Mesenchymal stem cell (in vitro differentiated cells and primary cell): ENCODE data around the gene MCUB.

Source experiments
- DNase-seq: peaks from one replicate; pipeline ENCODE4 v3.0.0-alpha.2; 2013
- H2AFZ ChIP-seq: one replicate; pipeline ENCODE4 v1.6.1; 2013; ENCODE audit warnings: low read depth, mild to moderate bottlenecking, control low read depth, inconsistent platforms, low read length, moderate library complexity
- H2AK5ac ChIP-seq: 2 replicates; pipeline ENCODE4 v1.6.1; 2013; ENCODE audit warnings: low read length, moderate library complexity, mild to moderate bottlenecking, inconsistent platforms; ENCODE audit not compliant: severe bottlenecking
- H2BK120ac ChIP-seq: one replicate; pipeline ENCODE4 v1.6.1; 2013; ENCODE audit warnings: low read depth, mild to moderate bottlenecking, inconsistent platforms, low read length, moderate library complexity
- H2BK12ac ChIP-seq, 2 experiments: one replicate each; pipeline ENCODE4 v1.6.1; 2013; ENCODE audit warnings: inconsistent platforms in 2 of 2, low read length in 2 of 2, mild to moderate bottlenecking in 2 of 2, moderate library complexity in 2 of 2, control low read depth in 1 of 2
- H2BK15ac ChIP-seq: one replicate; pipeline ENCODE4 v1.6.1; 2013; ENCODE audit warnings: mild to moderate bottlenecking, low read depth, inconsistent platforms; ENCODE audit not compliant: poor library complexity, severe bottlenecking
- H2BK5ac ChIP-seq: 2 replicates; pipeline ENCODE4 v1.6.1; 2013; ENCODE audit warnings: low read depth, mild to moderate bottlenecking, low read length, control low read depth, inconsistent platforms; ENCODE audit not compliant: poor library complexity, severe bottlenecking
- H3K14ac ChIP-seq, 2 experiments: one replicate each; pipeline ENCODE4 v1.6.1; 2013; ENCODE audit warnings: inconsistent platforms in 2 of 2, low read length in 2 of 2, control low read depth in 1 of 2, mild to moderate bottlenecking in 1 of 2, moderate library complexity in 1 of 2
- H3K18ac ChIP-seq, 2 experiments: one replicate each; pipeline ENCODE4 v1.6.1; 2013; ENCODE audit warnings: inconsistent platforms in 2 of 2, low read length in 2 of 2, control low read depth in 1 of 2, low read depth in 1 of 2, mild to moderate bottlenecking in 1 of 2
- H3K23ac ChIP-seq, 2 experiments: one replicate each; pipeline ENCODE4 v1.6.1; 2013; ENCODE audit warnings: inconsistent platforms in 2 of 2, low read length in 2 of 2, mild to moderate bottlenecking in 2 of 2, moderate library complexity in 2 of 2, control low read depth in 1 of 2
- H3K27ac ChIP-seq: 2 replicates; pipeline ENCODE4 v1.5.1; 2013; ENCODE audit warnings: mild to moderate bottlenecking, moderate library complexity, low read length, control low read depth, inconsistent platforms; ENCODE audit not compliant: poor library complexity, severe bottlenecking
- H3K27me3 ChIP-seq, 2 experiments: 2 replicates each; pipeline versions ENCODE4 v1.6.1 to v1.7.0; 2013; ENCODE audit warnings: low read length in 2 of 2, mild to moderate bottlenecking in 2 of 2, moderate library complexity in 2 of 2, control low read depth in 1 of 2, inconsistent platforms in 1 of 2; ENCODE audit not compliant: control insufficient read depth in 1 of 2, insufficient read depth in 1 of 2
- H3K36me3 ChIP-seq, 2 experiments: 2 replicates each; pipeline versions ENCODE4 v1.6.1 to v1.7.0; 2013; ENCODE audit warnings: low read length in 2 of 2, control low read depth in 1 of 2, inconsistent platforms in 1 of 2, low read depth in 1 of 2, mild to moderate bottlenecking in 1 of 2; ENCODE audit not compliant: insufficient read depth in 2 of 2, control insufficient read depth in 1 of 2
- H3K4ac ChIP-seq, 2 experiments: one replicate each; pipeline ENCODE4 v1.6.1; 2013; ENCODE audit warnings: inconsistent platforms in 2 of 2, low read length in 2 of 2, mild to moderate bottlenecking in 2 of 2, moderate library complexity in 2 of 2, control low read depth in 1 of 2, low read depth in 1 of 2
- H3K4me1 ChIP-seq: 2 replicates; pipeline ENCODE4 v1.6.1; 2013; ENCODE audit warnings: low read depth, low read length, control low read depth; ENCODE audit not compliant: control insufficient read depth, insufficient read depth
- H3K4me2 ChIP-seq: 2 replicates; pipeline ENCODE4 v1.6.1; 2013; ENCODE audit warnings: low read length, mild to moderate bottlenecking, inconsistent platforms; ENCODE audit not compliant: poor library complexity, severe bottlenecking
- H3K4me3 ChIP-seq, 2 experiments: 2 replicates each; pipeline versions ENCODE4 v1.5.1 to v1.7.0; 2013; ENCODE audit warnings: low read length in 2 of 2, mild to moderate bottlenecking in 2 of 2, control low read depth in 1 of 2, low read depth in 1 of 2; ENCODE audit not compliant: insufficient read depth in 1 of 2
- H3K79me1 ChIP-seq: replicated peaks from 2 replicates; pipeline ENCODE4 v1.6.1; 2013; ENCODE audit warnings: mild to moderate bottlenecking, control low read depth, low read length, inconsistent platforms; ENCODE audit not compliant: poor library complexity, severe bottlenecking
- H3K9ac ChIP-seq: 2 replicates; pipeline ENCODE4 v1.7.0; 2013; ENCODE audit warnings: mild to moderate bottlenecking, low read length, moderate library complexity
- H3K9me3 ChIP-seq: 2 replicates; pipeline ENCODE4 v1.7.0; 2013; ENCODE audit warnings: mild to moderate bottlenecking, low read length; ENCODE audit not compliant: control insufficient read depth
- H4K8ac ChIP-seq: one replicate; pipeline ENCODE4 v1.6.1; 2013; ENCODE audit warnings: inconsistent platforms, mild to moderate bottlenecking, low read length, moderate library complexity
- H4K91ac ChIP-seq: one replicate; pipeline ENCODE4 v1.6.1; 2013; ENCODE audit warnings: mild to moderate bottlenecking, low read length, inconsistent platforms
- WGBS: methylation state at CpG from one replicate; pipeline ENCODE4 v1.1.7; 2013; ENCODE audit warnings: mixed read lengths; 5-methylcytosine and 5-hydroxymethylcytosine counted together

The MCUB gene

GRCh38 chr4:109615742-109616141 lies 55.7 kb downstream of the MCUB start:
- Histone ChIP-seq H2BK15ac (no peak overlapping the region), H4K8ac (no peak overlapping the region), H3K18ac (no peak overlapping the region), H3K27ac (no peak overlapping the region), H3K27me3 (no peaks in the 10 kb centered on the region), H3K9ac (no peak overlapping the region), H3K36me3 (peaks cover 0 to 2% of the 10 kb centered on the region in 2 experiments), H3K9me3 (no peaks in the 10 kb centered on the region), H3K79me1 (peaks cover 6% of the 10 kb centered on the region), H4K91ac (peak overlapping the region; percentile 8), H3K4me1 (no peaks in the 10 kb centered on the region), H3K4ac (no peak overlapping the region), H2AK5ac (no peak overlapping the region), H3K23ac (no peak overlapping the region), H2BK12ac (no peak overlapping the region), H3K14ac (no peak overlapping the region), H2BK5ac (no peak overlapping the region), H3K4me2 (no peak overlapping the region), H2AFZ (no peak overlapping the region), H3K4me3 (no peak overlapping the region), H2BK120ac (no peak overlapping the region)
- WGBS = 96% methylated on average over 2 of the region's 2 CpGs
- no peak for DNase-seq

GRCh38 chr4:109616243-109616642 lies 56.2 kb downstream of the MCUB start:
- Histone ChIP-seq H4K91ac (no peak overlapping the region), H3K23ac (no peak overlapping the region), H3K27me3 (no peaks in the 10 kb centered on the region), H3K4ac (no peak overlapping the region), H2BK15ac (no peak overlapping the region), H3K4me1 (no peaks in the 10 kb centered on the region), H3K27ac (no peak overlapping the region), H2AFZ (no peak overlapping the region), H2BK12ac (no peak overlapping the region), H3K36me3 (peaks cover 0 to 2% of the 10 kb centered on the region in 2 experiments), H3K79me1 (peaks cover 6% of the 10 kb centered on the region), H2AK5ac (no peak overlapping the region), H2BK120ac (no peak overlapping the region), H3K9ac (no peak overlapping the region), H2BK5ac (no peak overlapping the region), H3K18ac (no peak overlapping the region), H3K4me2 (no peak overlapping the region), H3K14ac (no peak overlapping the region), H3K9me3 (no peaks in the 10 kb centered on the region), H4K8ac (no peak overlapping the region), H3K4me3 (no peak overlapping the region)
- WGBS = no CpG with 5 or more reads among the region's 1 CpG
- no peak for DNase-seq

- H2BK12ac ChIP-seq = no peak overlapping the region
- H3K27ac ChIP-seq = no peak overlapping the region
- no peaks in the 10 kb centered on the region for H3K27me3 ChIP-seq
- WGBS = 97% methylated on average over 7 of the region's 7 CpGs
- no peaks in the 10 kb centered on the region for H3K79me1 ChIP-seq
- H2BK120ac ChIP-seq = no peak overlapping the region
- H4K91ac ChIP-seq = no peak overlapping the region
- no peak overlapping the region for H4K8ac ChIP-seq
- no peak overlapping the region for H3K4me2 ChIP-seq
- H2AFZ ChIP-seq = no peak overlapping the region
- H3K14ac ChIP-seq = no peak overlapping the region
- H2BK15ac ChIP-seq = no peak overlapping the region
- no peaks in the 10 kb centered on the region for H3K9me3 ChIP-seq
- peak overlapping the region in 1 of 2 experiments; percentile 75 for H3K23ac ChIP-seq
- DNase-seq = no peak
- H3K9ac ChIP-seq = no peak overlapping the region
- no peak overlapping the region for H3K4me3 ChIP-seq
- H3K4me1 ChIP-seq = no peaks in the 10 kb centered on the region
- no peak overlapping the region for H3K18ac ChIP-seq
- H2BK5ac ChIP-seq = no peak overlapping the region
- no peak overlapping the region for H2AK5ac ChIP-seq
- H3K36me3 ChIP-seq = peaks cover 0 to 2% of the 10 kb centered on the region in 2 experiments
- H3K4ac ChIP-seq = no peak overlapping the region
Observed at GRCh38 chr4:109622626-109623025, 62.6 kb downstream of the MCUB start.

DNA sequence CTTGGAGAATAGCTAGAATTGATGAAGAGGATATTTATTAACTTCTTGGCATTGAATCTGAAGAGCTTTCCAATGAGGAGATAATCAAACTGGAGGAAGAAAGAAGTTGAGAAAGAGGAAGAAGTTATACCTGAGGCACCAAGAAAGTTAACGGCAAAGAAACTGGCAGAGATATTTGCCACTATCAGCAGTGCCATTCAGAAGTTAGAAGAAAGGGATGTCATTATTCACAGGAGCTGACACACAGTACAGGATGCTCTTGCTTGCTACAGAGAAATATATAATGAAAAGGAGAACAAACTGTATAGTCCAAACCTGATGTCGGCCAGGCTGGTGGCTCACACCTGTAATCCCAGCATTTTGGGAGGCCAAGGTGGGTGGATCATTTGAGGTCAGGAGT lies 64.5 kb downstream of the MCUB start:
- no peak overlapping the region for H3K23ac ChIP-seq
- H2AFZ ChIP-seq = no peak overlapping the region
- H3K9ac ChIP-seq = no peak overlapping the region
- DNase-seq = no peak
- H3K9me3 ChIP-seq = no peaks in the 10 kb centered on the region
- no peak overlapping the region for H4K91ac ChIP-seq
- H3K18ac ChIP-seq = no peak overlapping the region
- H3K27ac ChIP-seq = no peak overlapping the region
- H3K36me3 ChIP-seq = no peaks in the 10 kb centered on the region
- no peak overlapping the region for H2BK12ac ChIP-seq
- no peak overlapping the region for H3K4me2 ChIP-seq
- H3K27me3 ChIP-seq = no peaks in the 10 kb centered on the region
- no peak overlapping the region for H3K4ac ChIP-seq
- H4K8ac ChIP-seq = no peak overlapping the region
- H2BK5ac ChIP-seq = no peak overlapping the region
- H3K4me3 ChIP-seq = no peak overlapping the region
- no peak overlapping the region for H2AK5ac ChIP-seq
- 98% methylated on average over 2 of the region's 2 CpGs for WGBS
- no peak overlapping the region for H2BK15ac ChIP-seq
- no peak overlapping the region for H3K14ac ChIP-seq
- no peaks in the 10 kb centered on the region for H3K4me1 ChIP-seq
- H3K79me1 ChIP-seq = no peaks in the 10 kb centered on the region
- no peak overlapping the region for H2BK120ac ChIP-seq
